ENCODE data around the gene PTPN7. TPM values are rescaled to one million over a fixed set of nuclear protein-coding genes. Genes with fewer than 3 reads are reported as not detected.

PTPN7 gene
- total and polyA plus RNA-seq, 2 of the 13 experiments (the other 11 are each of a cell fraction or from before 2014, with no cell fraction given), result not detected

DNA sequence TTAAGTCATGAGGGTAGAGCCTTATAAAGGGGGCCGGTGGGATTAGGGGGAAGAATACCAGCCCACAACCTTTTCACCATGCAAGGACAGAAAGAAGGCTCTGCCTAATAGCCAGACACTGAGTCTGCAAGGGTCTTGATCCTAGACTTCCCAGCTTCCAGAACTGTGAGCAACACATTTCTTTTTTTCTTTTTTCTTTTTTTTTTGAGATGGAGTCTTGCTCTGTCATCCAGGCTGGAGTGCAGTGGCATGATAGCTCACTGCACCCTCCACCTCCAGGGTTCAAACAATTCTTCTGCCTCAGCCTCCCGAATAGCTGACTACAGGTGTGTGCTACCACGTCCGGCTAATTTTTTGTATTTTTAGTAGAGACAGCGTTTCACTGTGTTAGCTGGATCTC is 14.1 kb downstream of the PTPN7 start:
- Histone ChIP-seq H3K4me1 (ENCODE audit: insufficient read depth, low read length) (peaks cover 28% of the 10 kb centered on the region), H3K79me2 (ENCODE audit: insufficient read depth, low read length) (no peaks in the 10 kb centered on the region), H3K4me3 (replicated peaks in 1 of 3; ENCODE audit: insufficient read depth in 1 of 3, low read depth in 2 of 3, low read length in 3 of 3) (no peak overlapping the region), H3K27me3 (ENCODE audit: control insufficient read depth in 1 of 2, insufficient read depth in 2 of 2, low read length in 2 of 2) (peaks cover 0 to 59% of the 10 kb centered on the region in 2 experiments; a peak in 4 of 5 replicates), H3K9me3 (ENCODE audit: low read length) (no peaks in the 10 kb centered on the region), H2AFZ (ENCODE audit: low read length) (no peak overlapping the region), H3K27ac (ENCODE audit: extremely low read length, insufficient read depth, low read length) (no peak overlapping the region), H3K9ac (ENCODE audit: insufficient read depth, low read depth, low read length) (no peak overlapping the region), H3K36me3 (replicated peaks in 1 of 2; ENCODE audit: control insufficient read depth in 1 of 2, insufficient read depth in 2 of 2, low read length in 2 of 2) (no peaks in the 10 kb centered on the region), H3K4me2 (ENCODE audit: low read depth, low read length) (no peak overlapping the region), H4K20me1 (ENCODE audit: insufficient read depth, low read length) (peaks cover 8% of the 10 kb centered on the region; the same call in 1 of the 2 replicates)
- in situ Hi-C loops (cut with HindIII; ENCODE audit: extremely low pct_ligation_motif_present, low pct_unique_long_range_greater_than_20kb) (no loop called here), intact Hi-C loops (cut with micrococcal nuclease; ENCODE audit: unreplicated experiment) (no loop called here)
- ChIA-PET CTCF (ENCODE audit: low intra/inter-chr PET ratio, low total read pairs) (no interaction called here), POLR2A (no interaction called here)
- 53% methylated on average over 5 of the region's 5 CpGs for WGBS (ENCODE audit: low lambda C conversion rate)
- FAIRE-seq, result no peak
- DNase-seq (ENCODE audit: low spot score), result no peak
- no TSS peak for BruUV-seq (replicated peaks)
- TF ChIP-seq ZNF34 (CRISPR knock-in tag; IDR thresholded peaks at IDR 0.05; ENCODE audit: borderline replicate concordance), result no peak
- no peak for TF ChIP-seq ZNF292 (CRISPR knock-in tag; IDR thresholded peaks at IDR 0.05; ENCODE audit: borderline replicate concordance, low read depth)
- TF ChIP-seq, protein P1, sequence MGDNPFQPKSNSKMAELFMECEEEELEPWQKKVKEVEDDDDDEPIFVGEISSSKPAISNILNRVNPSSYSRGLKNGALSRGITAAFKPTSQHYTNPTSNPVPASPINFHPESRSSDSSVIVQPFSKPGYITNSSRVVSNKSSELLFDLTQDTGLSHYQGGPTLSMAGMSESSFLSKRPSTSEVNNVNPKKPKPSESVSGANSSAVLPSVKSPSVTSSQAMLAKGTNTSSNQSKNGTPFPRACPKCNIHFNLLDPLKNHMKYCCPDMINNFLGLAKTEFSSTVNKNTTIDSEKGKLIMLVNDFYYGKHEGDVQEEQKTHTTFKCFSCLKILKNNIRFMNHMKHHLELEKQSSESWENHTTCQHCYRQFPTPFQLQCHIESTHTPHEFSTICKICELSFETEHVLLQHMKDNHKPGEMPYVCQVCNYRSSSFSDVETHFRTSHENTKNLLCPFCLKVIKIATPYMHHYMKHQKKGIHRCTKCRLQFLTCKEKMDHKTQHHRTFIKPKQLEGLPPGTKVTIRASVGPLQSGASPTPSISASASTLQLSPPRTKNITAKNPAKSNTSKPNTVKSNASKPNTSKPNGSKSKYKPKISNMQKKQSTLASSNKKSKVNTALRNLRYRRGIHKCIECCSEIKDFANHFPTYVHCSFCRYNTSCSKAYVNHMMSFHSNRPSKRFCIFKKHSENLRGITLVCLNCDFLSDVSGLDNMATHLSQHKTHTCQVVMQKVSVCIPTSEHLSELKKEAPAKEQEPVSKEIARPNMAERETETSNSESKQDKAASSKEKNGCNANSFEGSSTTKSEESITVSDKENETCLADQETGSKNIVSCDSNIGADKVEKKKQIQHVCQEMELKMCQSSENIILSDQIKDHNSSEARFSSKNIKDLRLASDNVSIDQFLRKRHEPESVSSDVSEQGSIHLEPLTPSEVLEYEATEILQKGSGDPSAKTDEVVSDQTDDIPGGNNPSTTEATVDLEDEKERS (CRISPR knock-in tag; IDR thresholded peaks at IDR 0.05), result no peak
- no peak for TF ChIP-seq ZBTB38 (CRISPR knock-in tag; IDR thresholded peaks at IDR 0.05)
- no peak for TF ChIP-seq SCMH1 (CRISPR knock-in tag; IDR thresholded peaks at IDR 0.05; ENCODE audit: borderline replicate concordance)
- no peak for TF ChIP-seq SSRP1 (CRISPR knock-in tag; IDR thresholded peaks at IDR 0.05)
- TF ChIP-seq, protein P2, sequence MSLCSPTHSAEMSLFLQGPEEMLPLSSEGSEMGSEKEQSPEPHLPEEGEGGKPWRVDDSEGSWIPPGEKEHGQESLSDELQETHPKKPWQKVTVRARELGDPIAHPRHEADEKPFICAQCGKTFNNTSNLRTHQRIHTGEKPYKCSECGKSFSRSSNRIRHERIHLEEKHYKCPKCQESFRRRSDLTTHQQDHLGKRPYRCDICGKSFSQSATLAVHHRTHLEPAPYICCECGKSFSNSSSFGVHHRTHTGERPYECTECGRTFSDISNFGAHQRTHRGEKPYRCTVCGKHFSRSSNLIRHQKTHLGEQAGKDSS (CRISPR knock-in tag; IDR thresholded peaks at IDR 0.05; ENCODE audit: borderline replicate concordance, low read depth), result no peak
- TF ChIP-seq, protein P3, sequence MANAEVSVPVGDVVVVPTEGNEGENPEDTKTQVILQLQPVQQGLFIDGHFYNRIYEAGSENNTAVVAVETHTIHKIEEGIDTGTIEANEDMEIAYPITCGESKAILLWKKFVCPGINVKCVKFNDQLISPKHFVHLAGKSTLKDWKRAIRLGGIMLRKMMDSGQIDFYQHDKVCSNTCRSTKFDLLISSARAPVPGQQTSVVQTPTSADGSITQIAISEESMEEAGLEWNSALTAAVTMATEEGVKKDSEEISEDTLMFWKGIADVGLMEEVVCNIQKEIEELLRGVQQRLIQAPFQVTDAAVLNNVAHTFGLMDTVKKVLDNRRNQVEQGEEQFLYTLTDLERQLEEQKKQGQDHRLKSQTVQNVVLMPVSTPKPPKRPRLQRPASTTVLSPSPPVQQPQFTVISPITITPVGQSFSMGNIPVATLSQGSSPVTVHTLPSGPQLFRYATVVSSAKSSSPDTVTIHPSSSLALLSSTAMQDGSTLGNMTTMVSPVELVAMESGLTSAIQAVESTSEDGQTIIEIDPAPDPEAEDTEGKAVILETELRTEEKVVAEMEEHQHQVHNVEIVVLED (CRISPR knock-in tag; IDR thresholded peaks at IDR 0.05; ENCODE audit: borderline replicate concordance), result no peak
- TF ChIP-seq ZNF530 (CRISPR knock-in tag; IDR thresholded peaks at IDR 0.05; ENCODE audit: low read depth), result no peak
- TF ChIP-seq ZNF615 (CRISPR knock-in tag; IDR thresholded peaks at IDR 0.05; ENCODE audit: borderline replicate concordance), result no peak
- TF ChIP-seq HMG20A (CRISPR knock-in tag; IDR thresholded peaks at IDR 0.05; ENCODE audit: borderline replicate concordance), result no peak
- TF ChIP-seq, protein P4, sequence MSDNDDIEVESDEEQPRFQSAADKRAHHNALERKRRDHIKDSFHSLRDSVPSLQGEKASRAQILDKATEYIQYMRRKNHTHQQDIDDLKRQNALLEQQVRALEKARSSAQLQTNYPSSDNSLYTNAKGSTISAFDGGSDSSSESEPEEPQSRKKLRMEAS (IDR thresholded peaks at IDR 0.05), result no peak
- no peak for TF ChIP-seq ZNF841 (CRISPR knock-in tag; IDR thresholded peaks at IDR 0.05; ENCODE audit: borderline replicate concordance)
- no peak for TF ChIP-seq SYNCRIP (IDR thresholded peaks at IDR 0.05; ENCODE audit: insufficient read depth, low read depth, low read length)
- TF ChIP-seq RNF2 (conservative IDR thresholded peaks at IDR 0.05; ENCODE audit: low read depth), result no peak
- TF ChIP-seq, protein P5, sequence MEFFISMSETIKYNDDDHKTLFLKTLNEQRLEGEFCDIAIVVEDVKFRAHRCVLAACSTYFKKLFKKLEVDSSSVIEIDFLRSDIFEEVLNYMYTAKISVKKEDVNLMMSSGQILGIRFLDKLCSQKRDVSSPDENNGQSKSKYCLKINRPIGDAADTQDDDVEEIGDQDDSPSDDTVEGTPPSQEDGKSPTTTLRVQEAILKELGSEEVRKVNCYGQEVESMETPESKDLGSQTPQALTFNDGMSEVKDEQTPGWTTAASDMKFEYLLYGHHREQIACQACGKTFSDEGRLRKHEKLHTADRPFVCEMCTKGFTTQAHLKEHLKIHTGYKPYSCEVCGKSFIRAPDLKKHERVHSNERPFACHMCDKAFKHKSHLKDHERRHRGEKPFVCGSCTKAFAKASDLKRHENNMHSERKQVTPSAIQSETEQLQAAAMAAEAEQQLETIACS (CRISPR knock-in tag; IDR thresholded peaks at IDR 0.05), result no peak
- ATAC-seq, result no peak
